GM23338 (cell line): Measurements from ENCODE around the gene C4orf36.

Experiments used
- CREB1 ChIP-seq: fragments of 250-450 bp; sonication (Bioruptor Pico); IDR thresholded peaks from 2 replicates; pipeline ENCODE4 v1.5.0; 2020; ENCODE audit warnings: low read depth, mild to moderate bottlenecking, moderate library complexity
- ETS1 ChIP-seq: IDR thresholded peaks from 2 replicates; pipeline ENCODE4 v1.6.1; 2016; ENCODE audit warnings: antibody characterized with exemption
- EZH2phosphoT487 ChIP-seq: fragments of 200-600 bp; sonication (generic); IDR thresholded peaks from one replicate; pipeline ENCODE4 v1.8.1; 2018; ENCODE audit warnings: antibody characterized with exemption; ENCODE audit not compliant: unreplicated experiment
- JUNB ChIP-seq: IDR thresholded peaks from one replicate; pipeline ENCODE4 v1.6.1; 2016; ENCODE audit warnings: antibody characterized with exemption; ENCODE audit not compliant: unreplicated experiment
- TF ChIP-seq, protein P1 (sequence below), 2 experiments: fragments of 200-600 bp in 1 of 2; sonication (generic) in 1 of 2; conservative IDR thresholded peaks; 2 replicates each; pipeline versions ENCODE4 v1.5.1 to v1.6.1; 2016 to 2017; ENCODE audit warnings: antibody characterized with exemption in 2 of 2, low read depth in 2 of 2, mild to moderate bottlenecking in 2 of 2, moderate library complexity in 1 of 2
- TF ChIP-seq, protein P2 (sequence below): IDR thresholded peaks from one replicate; pipeline ENCODE4 v1.6.1; 2018; ENCODE audit warnings: antibody characterized with exemption; ENCODE audit not compliant: unreplicated experiment

- TF ChIP-seq, protein P1, sequence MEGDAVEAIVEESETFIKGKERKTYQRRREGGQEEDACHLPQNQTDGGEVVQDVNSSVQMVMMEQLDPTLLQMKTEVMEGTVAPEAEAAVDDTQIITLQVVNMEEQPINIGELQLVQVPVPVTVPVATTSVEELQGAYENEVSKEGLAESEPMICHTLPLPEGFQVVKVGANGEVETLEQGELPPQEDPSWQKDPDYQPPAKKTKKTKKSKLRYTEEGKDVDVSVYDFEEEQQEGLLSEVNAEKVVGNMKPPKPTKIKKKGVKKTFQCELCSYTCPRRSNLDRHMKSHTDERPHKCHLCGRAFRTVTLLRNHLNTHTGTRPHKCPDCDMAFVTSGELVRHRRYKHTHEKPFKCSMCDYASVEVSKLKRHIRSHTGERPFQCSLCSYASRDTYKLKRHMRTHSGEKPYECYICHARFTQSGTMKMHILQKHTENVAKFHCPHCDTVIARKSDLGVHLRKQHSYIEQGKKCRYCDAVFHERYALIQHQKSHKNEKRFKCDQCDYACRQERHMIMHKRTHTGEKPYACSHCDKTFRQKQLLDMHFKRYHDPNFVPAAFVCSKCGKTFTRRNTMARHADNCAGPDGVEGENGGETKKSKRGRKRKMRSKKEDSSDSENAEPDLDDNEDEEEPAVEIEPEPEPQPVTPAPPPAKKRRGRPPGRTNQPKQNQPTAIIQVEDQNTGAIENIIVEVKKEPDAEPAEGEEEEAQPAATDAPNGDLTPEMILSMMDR (conservative IDR thresholded peaks at IDR 0.05; ENCODE audit: low read depth in 2 of 2), result no peak
- TF ChIP-seq JUNB (no peak), EZH2phosphoT487 (no peak), CREB1 (CRISPR knock-in tag) (no peak), ETS1 (no peak)
- TF ChIP-seq, protein P2, sequence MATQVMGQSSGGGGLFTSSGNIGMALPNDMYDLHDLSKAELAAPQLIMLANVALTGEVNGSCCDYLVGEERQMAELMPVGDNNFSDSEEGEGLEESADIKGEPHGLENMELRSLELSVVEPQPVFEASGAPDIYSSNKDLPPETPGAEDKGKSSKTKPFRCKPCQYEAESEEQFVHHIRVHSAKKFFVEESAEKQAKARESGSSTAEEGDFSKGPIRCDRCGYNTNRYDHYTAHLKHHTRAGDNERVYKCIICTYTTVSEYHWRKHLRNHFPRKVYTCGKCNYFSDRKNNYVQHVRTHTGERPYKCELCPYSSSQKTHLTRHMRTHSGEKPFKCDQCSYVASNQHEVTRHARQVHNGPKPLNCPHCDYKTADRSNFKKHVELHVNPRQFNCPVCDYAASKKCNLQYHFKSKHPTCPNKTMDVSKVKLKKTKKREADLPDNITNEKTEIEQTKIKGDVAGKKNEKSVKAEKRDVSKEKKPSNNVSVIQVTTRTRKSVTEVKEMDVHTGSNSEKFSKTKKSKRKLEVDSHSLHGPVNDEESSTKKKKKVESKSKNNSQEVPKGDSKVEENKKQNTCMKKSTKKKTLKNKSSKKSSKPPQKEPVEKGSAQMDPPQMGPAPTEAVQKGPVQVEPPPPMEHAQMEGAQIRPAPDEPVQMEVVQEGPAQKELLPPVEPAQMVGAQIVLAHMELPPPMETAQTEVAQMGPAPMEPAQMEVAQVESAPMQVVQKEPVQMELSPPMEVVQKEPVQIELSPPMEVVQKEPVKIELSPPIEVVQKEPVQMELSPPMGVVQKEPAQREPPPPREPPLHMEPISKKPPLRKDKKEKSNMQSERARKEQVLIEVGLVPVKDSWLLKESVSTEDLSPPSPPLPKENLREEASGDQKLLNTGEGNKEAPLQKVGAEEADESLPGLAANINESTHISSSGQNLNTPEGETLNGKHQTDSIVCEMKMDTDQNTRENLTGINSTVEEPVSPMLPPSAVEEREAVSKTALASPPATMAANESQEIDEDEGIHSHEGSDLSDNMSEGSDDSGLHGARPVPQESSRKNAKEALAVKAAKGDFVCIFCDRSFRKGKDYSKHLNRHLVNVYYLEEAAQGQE, result no peak
Observed at GRCh38 chr4:86935566-86935852, 43.3 kb upstream of the C4orf36 start.
